NCI-H2107 (cell line): ENCODE results near the gene FBRSL1.

Experiments
- DNase-seq: peaks from one replicate; lab custom pipeline; 2025; lab: John Stamatoyannopoulos, UW

FBRSL1 gene

DNA sequence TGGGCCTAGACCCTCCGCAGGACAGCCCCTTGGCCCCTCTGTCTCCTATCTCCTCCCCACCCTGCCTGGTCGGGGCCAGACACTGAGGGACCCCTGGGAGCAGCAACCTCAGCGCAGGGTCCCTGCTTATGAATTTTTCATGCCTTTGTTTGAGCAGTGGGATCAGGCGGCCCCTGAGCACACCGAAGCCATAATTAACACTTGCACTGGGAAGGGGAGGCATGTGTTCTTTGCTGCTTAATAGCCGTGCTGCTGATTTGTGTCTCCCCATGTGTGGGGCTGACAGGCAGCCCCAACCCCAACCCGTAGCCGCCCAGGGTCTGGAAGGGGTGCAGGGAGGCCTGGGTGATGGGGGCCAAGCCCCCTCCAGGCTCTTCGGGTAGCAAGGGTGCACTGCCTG, 52.7 kb downstream of the FBRSL1 start:
- DNase-seq: no peak

DNA sequence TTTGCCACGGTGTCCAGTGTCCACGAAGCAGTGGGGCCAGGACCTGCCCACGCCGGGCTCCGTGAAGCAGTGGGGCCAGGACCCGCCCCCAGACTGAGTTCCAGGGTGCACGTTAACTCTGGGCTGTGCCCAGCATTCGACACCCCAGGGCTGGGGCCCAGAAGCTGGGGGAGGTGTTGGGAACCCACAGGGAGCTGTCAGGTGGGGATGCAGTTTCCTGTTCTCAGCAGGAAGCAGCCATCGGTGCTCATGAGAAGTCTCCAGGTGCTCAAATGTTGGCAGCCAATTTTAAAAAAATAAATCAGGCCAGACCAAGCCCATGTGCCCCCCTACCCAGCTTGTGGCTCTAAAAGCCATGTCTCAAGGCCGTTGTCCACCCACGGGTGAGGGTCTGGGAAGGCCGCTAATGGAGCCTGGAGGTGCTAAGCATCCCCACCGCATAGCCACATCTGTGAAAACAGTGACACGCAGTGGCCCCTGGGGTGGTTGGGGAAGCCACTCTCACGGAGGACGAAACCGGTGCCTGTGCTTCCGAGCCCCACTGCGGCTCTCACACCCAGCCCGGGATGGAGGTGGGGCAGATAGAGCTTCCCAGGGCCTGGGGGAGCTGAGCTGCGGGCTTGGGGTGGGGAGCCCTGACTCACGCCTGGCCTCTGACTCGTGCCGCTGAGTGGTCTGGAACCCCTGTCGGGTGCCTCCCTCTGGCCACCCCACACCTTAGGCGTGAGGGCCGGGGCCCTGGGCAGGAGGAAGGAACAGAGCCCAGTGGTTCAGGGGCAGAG, 53.5 kb downstream of the FBRSL1 start:
- DNase-seq: no peak

DNA sequence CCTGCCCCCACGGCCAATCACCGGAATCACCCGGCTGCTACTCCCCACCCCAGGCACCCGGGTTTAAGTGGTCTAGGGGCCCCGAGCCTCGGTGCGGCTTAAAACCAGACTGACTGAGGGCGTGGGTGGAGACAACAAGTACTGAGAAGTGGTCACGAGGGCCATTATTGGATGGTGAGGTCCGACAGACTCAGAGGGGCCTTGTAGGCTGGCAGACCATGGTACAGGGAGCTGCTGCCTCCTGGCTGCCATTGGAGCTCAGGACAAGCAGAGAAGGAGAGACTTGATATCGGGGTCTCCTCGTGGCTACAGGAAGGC, 54.1 kb downstream of the FBRSL1 start:
- DNase-seq: no peak

DNA sequence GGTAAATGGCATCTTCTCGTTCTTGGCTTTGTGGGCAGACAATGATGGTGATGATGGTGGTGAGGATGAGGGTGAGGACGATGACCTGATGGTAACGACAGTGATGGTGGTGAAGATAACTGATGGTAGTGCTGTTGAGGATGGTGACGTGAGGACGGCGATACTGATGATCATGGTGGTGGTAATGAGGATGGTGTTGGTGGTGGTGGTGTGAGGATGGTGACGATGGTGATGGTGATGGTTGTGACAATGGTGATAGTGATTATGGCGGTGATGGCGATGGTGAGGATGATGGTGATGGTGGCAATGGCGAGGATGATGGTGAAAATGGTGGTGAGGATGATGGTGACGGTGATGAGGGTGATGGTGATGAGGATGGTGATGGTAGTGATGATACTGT, 54.5 kb downstream of the FBRSL1 start:
- DNase-seq: no peak

DNA sequence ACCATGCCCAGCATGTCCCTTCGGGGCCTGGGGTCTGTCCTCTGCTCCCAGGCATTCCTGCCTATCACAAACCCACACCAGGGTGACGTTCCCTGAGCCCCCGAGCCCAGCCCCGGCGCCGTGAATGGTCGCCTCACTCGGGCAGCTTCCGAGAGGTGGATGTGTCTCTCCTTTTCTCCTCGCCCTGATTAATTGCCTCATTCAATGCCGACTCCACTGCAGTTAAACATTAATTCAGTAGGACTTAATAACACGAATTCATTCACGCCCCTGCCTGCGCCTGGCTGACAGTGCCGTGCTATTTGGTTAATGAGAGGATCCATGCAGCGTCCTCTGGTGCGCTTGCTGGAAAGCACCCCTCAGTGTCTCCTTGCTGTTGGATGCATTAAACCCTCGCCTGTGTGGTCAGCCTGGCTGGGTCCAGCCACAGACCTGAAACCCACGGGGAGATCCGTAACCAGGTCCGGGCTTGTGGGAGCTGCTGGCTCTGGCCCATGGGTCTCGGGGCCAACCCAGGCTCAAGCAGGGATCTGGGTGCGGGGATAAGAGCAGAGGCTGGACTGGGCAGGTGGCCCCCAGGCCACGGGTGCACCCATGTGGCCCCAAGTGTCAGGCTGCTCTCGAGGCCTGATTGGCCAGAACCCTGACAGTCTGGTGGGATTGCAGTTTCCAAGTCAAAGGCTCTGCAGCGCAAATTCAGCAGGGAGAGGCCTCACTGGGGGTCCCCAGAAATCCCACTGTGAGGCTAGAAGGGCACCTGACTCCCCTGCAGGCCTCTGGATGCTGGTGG, 55.4 kb downstream of the FBRSL1 start:
- no peak for DNase-seq

DNA sequence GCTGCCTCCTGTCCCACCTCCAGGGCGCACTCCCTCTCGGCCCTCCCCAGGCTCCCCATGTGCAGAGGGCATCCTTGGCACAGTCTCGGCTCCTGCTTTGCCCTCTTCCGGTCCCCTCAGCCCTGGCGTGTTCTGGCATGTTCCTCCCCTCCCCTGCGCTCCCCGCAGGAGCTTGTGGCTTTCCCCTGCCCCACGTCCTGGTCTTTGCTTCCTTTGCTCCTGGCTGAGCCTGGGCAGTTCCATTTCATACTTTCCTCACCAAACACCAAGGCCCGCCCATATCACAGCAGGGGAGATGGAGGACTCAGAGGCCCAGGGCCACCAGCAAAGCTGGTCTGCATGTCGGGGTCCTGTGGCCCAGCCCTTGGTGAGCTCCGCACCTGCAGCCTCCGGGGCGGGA, 56.0 kb downstream of the FBRSL1 start:
- no peak for DNase-seq

DNA sequence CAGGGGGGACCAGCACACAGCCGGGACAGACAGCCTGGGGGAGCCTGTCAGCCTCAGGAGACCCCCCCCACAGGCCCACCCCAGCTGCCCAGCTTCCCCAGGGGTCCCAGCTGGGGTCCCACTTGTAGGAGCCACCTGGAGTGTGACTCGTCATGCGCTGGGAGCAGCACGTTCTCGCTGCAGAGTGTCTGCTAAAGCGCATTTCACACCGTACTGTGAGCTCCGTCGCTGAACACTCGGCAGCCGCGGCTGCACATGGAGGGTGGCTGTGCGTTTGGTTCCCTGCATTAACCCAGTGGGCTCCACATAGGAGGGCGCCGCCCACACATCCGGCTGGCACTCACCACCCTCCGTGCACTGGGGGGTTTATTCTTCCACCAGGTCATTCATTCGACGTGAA, 56.7 kb downstream of the FBRSL1 start:
- DNase-seq: no peak

DNA sequence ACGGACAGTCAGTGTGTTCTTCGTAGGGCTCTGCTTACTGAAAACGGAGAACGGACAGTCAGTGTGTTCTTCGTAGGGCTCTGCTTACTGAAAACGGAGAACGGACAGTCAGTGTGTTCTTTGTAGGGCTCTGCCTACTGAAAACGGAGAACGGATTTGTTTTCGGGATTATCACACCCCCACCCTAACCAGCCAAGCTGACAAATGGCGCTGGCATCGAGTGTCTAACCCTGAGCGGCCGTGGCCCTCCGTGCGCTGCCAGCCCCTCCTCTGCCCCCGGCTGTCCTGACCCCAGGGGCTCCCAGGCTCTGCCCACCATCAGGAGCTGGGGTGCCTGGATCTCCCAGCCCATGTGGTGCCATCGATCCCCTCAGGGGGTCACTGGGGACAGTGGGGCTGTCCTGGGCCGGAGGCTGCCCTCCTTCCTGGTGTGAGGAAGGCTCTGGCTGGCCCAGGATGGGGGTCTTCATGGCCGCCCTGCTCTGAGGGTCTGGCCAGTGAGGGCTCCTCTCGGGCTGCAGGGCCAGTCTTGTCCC, 57.3 kb downstream of the FBRSL1 start:
- no peak for DNase-seq

DNA sequence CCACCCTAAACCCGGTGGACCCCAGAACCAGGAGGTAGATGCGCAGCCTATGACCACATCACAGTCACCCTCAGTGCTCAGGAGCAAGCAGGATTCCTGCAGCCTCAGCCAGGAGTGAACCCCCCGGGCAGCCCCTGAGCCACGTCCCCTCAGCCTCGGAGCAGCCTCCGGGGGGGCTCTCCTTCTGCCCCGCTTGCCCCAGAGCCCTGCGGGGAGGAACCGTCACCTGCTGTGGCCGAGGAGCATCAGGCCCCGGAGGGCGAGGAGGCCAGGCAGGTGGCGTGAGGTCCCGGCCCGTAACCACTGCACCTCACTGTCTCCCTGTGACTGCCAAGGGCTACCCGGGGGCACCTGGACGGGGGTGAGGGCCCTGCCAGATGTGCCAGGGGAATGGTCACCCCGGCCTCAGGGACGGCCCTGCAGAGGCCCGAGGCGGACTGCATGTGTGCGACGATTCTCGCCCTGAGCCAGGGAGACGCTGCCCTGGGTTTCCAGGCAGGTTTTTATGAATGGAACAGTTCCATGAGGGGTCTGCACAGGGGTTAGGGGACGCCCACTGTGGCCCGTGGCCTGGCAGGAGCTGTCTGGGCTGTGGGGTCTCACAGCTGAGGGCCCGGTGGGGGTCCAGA, 58.6 kb downstream of the FBRSL1 start:
- DNase-seq: no peak

DNA sequence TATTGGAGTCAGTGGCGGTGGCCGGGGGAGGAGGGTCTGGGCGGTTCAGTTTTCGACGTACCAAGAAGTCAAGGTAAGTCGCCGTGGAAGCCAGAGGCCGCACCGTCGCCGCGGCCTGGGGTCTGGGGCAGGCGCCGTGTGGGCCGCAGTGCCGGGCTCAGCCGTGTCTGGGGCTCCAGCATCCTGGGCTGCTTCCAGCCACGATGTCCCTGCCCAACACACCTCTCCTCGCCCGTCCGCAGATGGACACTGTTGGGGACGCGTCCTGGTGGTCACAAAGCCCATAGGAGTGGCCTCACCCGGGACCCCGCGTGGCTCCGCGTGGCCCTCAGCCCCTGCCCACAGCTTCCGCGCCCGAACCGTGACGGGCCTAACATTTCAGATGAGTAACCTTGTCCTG, 59.1 kb downstream of the FBRSL1 start:
- no peak for DNase-seq

DNA sequence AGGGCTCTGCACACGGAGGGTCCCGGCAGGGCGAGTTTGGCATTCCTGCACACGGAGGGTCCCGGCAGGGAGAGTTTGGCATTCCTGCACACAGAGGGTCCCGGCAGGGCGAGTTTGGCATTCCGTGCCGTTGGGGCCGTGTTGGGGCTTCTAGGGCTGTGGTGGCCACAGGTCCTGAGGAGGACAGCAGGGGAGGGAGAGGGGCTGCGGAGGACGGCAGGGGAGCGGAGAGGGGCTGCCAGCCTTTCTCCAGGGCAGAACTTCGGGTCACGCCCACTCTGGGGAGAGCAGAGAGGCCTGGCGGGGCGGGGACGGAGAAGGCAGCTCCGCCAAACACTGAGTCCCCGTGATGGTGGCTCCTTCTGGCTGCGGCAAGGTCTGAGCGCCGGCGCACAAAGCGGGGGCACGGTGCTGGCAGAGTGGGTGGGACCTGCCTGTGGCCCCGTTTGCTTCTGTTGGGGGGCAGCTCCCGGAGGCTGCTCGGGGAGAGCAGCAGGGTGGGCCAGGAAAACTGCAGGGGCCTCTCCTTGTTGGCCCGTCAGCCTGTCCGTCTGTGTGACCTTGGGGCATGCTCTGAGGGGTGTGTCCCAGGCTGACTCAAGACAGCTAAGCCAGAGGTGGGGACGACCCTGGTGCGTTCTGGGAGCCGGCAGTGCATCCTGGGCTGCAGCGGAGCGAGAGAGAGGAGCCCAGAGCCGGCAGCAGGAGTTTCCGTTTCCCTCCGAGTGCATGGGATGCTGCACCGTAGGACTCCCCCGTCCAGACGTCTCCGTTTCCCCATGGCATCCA, 60.3 kb downstream of the FBRSL1 start:
- no peak for DNase-seq

DNA sequence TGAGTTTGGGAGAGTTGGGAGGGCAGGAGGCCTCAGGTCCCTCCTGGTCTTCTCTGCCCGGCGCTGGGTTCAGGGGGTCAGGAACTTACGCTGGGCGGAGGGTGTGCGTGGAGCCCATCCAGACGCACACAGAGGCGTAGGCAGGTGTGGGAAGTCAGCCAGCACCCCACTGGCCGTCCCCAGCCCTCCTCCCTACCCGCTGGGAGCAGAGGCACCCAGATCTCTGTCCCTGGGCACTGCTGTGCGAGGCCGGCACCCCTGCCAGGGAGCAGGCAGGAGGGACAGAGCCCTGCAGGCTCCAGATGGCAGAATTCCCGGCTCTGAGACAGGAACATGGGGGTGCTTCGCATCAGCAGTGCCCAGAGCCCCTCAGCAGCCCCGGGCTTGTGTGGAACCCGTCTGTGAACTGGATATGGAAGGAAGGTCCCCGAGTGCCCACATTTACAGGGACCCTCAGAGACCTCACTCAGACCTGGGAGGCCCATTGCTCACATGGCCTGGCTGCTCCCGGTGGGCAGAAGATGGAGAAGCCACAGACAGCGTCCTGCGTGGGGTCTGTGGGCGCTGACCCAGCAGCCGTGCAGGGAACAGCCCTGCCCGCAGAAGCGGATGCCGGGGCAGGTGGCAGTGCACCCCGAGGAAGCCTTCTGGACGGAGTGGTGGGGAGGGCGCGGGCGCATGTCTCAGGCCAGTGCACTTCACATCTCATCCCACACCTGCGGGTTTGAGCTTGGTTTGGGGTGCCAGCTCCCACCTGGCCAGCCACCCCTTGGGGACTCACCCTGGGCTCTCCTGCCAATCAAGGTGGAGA, 61.1 kb downstream of the FBRSL1 start:
- DNase-seq: no peak

DNA sequence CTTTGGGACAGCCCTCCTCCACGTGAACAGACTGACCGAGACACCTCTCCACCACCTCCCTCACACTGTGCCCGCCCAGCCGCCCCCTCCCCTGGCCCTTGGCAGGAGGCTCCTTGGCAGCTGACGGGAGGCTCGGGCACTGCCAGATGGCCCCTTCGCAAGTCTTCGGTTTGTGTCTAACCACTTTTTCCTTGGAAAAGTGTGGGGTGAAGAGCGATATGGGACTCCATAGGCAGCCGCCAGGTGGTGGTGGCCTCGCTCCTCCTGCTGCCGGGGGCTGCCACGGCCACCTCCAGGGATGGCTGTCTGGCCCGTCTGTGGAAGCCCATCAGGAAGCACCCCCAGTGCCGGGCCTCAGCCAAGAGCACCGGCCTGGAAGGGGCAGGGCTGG, 61.7 kb downstream of the FBRSL1 start:
- DNase-seq: no peak

DNA sequence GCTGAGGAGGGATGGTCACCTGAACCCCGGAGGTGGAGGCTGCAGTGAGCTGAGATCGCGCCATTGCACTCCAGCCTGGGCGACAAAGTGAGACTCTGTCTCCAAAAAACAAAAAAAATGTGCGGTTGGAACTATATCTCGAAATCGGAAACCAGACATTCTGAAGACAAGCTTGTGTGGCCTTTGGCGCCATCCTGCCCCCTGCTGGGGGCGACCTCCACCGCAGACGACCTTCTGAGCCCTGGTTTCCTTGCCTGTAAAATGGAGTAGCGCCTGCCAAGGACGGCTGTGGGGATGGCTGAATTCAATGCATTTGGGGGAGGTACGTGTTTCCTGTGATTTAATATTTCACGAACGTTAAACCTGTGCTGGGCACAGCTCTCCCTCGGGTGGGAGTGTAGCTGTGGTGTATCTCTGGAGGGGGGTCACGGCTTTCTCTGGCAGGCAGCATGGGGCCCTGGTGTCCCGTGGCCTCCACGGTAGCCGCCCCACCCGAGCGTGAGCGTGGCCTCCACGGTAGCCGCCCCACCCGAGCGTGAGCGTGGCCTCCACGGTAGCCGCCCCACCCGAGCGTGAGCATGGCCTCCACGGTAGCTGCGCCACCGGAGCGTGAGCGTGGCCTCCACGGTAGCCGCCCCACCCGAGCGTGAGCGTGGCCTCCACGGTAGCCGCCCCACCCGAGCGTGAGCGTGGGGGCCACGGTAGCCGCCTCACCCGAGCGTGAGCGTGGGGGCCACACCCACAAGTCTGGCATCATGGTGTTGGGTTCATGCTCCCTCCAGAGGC, 65.1 kb downstream of the FBRSL1 start:
- DNase-seq: no peak

DNA sequence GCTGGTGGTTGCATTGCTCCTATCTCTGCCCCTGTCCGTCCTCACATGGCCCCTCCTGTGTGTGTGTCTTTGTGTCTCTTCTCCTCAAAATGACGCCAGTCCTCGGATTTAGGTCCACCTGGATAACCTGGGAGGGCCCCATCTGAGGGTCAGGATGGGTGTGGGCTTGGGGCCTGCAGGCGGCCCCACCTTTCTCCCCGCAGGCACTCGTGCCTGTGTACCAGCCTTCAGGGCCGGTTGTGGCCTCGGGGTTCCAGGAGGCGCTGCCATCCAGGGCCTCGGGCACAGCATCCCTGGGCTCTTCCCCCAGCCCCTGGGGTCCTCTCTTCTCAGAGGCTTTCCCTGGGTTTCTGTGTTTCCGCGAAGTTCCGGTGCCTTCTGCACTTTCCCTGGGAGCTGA, 65.7 kb downstream of the FBRSL1 start:
- DNase-seq: no peak

DNA sequence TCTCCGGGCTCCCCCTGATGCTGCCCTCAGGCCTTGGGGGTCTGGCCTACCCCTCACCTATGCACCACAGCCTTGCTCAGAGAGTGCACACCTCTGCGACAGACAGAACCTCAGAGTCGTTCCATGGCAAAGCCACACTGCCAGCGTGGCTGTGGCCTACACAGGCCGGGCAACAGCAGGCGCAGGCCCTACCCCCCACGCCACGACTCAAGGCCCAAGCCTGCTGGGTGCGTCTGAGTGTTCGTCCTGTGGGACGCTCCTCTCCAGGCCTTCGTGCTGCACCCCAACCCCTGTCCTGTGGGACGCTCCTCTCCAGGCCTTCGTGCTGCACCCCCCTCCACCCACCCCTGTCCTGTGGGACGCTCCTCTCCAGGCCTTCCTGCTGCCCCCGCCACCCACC, 66.3 kb downstream of the FBRSL1 start:
- DNase-seq: no peak

DNA sequence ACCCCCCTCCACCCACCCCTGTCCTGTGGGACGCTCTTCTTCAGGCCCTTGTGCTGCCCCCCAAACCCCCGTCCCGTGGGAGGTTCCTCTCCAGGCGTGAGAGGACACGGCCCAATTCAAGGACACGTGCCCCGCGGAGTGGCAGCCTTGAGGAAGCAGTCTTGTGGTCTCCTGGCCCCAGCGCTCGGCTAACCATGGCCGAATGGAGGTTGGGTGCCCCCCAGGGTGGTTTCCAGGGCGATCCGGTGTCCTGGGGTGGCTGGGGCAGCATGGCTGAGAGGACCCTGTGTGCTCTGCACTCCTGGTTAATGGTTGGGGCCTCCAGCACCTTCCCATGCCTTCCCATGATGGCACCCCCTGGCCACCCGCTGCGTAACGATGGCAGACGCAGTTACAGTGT, 66.8 kb downstream of the FBRSL1 start:
- no peak for DNase-seq

DNA sequence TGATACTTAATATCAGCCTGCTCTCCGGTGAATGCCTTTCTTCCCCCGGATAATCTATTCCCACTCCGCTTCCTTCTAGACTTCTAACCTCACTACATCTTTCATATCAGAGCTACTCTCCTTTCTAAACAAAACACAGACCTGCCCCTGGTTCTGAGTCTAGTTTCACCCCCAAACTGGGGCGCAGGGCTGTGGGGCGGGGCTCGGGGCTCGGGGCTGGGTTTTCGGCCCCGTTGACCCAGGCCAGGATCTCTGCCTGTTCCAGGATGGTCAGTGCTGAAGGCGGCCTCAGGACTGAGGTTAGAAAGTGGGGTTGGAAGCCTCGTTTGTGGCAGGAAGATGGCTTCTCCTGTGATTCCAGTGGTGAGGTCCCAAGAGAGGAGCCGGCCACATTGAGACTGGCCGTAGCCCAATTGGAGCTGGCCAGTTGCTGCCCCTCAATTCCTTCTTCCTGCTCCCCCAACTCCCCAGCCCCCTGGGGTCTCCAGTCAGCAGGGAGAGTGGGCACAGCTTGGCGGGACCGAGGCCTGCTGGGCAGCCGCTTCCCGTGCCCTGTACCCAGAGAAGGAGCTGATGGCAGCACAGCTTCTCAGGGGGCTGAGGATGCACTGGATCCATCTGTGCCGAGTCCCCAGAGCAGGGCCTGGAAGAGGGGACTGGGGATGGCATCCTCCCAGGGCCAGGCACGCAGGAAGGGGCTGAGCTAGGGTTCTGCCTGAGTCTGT, 67.5 kb downstream of the FBRSL1 start:
- DNase-seq: no peak

DNA sequence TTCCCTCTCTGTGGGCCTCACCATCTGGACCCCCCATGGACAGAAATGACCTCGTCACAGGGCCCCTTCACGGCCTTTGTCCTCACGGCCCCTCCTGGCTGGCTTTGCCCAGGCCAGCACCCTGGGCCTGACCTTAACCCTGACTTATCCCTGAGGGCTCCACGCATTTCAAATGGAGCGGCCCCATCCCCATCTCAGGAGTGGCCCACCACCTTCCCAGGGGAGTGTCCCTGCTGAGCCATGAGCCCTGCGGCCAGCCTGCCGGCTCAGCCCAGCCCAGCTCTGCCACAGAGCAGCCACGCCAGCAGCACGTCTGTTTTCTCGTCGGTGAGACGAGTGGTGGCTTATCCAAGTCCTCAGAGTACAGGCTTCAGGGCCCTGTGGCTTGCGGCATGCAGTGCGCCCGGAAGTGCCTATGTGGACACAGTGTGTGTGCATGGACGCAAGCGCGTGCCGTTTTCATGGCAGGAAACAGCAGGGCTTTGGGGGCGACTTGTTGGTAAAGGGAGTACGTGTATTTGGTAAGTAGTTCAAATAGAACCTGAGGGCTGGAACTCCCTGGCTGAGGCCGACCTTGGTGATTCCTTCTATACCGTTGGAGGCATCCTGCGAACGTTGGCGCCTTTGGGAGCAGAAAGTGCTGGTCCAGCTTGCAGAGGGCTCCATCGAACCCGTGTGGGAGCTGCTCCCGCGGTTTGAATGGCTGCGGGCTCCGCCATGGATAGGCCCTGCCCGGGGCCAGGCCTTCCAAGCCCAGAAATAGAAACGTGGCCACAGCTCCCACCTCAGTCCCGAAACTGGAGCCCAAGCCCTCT, 68.3 kb downstream of the FBRSL1 start:
- DNase-seq: no peak
